Measurements from ENCODE around the gene AP1G2. TPM values are rescaled to one million over a fixed set of nuclear protein-coding genes. Genes with fewer than 3 reads are reported as not detected.

AP1G2 gene
- total RNA-seq, 1 experiment from 2014 or later: 21.3 TPM

DNA sequence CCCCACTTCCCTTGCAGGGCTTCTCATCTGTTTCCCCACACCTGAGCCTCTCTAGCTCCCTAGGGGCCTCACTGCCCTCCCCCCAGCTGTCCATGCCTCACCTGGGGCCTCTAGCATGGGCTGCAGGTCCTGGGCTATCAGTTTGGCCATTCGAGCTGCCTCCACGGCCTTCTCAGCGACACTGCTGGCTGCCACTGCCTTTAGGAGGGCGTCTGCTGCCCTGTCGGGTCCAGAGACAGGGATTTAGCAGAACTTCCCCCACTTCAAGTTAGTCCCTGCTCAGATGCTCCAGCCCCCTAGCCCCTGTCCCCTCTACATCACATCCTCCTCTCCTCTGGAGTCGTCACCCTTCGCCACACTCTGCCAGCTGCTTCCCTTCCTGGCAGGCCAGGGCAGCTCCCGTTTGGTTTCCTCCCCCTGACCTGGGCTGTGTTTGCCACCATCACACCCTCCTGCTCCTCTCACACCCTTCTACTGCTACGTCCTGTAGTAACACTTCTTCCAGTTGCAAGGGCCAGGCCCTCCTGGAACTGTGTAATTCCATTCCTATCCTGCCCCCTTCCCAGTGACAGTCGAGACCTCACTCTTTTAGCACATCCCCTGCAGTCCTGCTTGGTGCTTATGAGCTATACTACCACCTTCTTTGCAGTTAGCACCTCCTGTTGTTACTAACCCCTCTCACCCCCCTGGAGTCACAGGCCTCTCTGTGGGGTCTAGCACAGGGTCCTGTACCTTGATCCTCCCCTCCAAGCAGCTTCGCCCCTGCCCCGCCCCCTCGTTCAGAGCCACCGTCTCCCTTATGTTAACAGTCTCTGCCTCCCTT lies 4.3 kb upstream of the AP1G2 start:
- DNase-seq (ENCODE audit: low read depth): no peak

DNA sequence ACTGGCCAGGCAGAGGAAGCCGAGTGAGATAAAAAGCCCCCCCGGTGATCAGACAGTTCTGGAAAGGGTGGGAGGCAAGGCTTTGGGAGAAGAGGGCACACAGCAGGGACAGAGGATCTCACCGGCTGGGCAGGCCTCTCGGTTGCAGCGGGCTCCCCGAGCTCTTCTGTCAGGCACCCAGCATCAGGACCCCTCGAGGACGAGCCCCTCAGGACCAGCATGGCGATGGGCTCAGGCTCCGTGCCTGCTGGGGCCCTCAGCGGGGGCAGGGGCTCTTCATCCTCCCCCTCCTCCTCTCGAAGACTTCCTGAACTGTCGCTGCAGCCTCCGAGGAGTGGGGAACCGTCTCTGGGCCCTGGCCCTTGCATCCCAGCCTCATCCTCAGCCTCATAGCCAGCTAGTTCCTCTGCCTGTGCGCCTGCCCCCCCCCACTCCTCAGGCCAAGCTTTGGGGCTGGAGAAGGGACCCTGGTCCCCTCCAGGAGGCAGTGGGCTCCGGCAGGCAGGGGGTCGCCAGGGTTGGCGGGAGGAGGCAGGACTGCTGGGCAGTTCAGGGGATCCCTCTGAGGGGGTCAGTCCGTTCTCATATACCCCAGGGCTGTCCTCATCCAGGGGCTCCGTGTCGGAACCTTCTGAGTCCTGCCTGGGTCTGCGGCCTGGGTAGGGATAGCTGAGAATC lies 3.4 kb upstream of the AP1G2 start:
- DNase-seq (ENCODE audit: low read depth): no peak

DNA sequence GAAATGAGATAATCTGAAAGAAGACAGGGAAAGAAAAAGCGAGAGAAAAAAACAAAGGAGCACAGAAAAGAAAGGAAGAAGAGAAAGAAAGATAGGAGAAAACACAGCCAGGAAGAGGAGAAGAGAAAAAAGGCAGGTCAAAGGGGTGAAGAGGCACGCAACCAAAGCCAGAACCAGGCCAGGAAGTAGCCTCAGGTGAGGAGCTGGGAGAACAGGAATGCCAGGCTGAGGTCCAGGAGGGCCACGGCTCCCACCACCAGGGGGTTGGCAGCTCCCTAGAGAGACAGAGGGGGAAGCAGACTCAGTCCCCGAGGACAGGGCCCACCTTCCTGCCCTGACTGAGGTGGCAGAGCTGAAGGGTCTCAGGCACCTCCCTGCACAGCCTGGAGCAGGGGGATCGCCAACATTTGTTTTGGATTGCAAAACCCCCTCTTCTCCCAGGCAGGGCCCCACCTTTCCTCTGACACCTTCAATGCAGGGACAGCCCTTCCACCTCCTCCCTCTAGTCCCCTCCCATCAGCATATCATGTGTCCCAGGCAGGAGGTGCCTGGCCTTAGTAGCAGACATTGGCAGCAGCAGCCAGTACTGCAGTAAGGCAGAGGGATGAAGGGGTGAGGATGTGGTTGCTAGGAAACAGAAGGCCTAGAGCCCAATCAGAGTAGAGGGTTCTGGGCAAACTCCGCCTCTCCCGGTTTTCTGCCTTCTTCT lies 2.0 kb upstream of the AP1G2 start:
- DNase-seq (ENCODE audit: low read depth): peak; percentile 38

DNA sequence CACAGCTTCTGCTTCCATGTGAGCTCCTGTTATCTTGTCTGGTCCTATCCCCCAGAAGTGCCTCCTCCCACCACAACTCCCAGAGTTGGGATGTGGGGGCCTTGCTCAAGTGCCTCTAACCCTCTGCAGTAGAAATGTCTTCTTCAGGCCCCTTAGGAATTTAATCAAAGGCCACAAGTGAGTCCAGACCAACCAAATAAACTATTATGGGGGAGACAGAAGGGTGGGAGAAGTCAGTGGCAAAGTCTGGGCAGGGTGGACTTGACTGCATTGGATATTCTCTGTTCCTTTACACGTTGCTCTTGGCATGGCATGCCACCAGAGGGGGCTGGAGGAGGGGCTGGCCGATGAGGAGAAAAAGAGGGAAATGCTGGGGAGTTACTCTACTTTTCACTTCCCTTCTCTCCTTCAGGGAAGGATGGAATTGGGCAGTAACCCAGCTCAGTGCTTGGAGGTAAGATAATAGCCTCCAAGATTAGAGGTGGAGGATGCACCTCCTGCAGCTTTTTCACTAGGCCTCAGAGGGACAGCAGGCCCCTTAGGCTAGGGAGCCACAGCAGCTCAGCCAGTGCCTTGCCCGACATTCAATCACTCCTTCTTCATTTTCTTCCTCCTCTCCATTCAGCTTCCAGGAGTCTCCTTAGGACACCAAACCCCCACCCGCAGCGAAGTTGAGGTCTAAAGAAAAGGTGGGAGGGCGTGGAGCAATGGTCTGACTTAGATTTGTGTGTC lies 1.2 kb upstream of the AP1G2 start:
- DNase-seq (ENCODE audit: low read depth): peak; percentile 37

DNA sequence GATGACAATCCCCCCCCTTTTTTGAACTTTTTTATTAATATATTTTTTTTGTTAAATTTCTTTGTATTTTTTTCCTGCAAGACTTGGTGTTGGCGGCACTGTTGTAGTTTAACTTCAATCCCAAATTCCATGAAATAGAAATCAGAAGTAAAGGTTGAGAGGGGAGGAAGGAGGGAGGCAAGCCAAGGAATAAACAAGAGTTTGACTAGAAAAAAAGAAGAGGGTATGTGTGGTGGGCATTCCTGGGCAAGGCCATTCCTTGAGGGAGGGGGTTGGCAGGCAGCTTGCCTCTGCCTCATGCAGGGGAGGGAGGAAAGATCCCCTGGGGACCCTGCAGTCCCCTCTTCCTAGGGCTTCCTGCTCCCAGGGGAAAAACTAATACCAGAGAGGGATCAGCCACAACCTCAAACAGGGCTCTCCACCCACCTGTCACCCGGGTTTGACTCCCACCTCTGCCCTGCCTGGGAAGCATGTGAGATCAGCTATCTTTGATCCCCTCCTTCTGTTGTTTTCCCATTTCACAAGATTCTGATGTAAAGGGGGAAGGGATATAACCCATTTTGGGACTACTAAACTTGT lies 519 bp upstream of the AP1G2 start:
- DNase-seq (ENCODE audit: low read depth): no peak

DNA sequence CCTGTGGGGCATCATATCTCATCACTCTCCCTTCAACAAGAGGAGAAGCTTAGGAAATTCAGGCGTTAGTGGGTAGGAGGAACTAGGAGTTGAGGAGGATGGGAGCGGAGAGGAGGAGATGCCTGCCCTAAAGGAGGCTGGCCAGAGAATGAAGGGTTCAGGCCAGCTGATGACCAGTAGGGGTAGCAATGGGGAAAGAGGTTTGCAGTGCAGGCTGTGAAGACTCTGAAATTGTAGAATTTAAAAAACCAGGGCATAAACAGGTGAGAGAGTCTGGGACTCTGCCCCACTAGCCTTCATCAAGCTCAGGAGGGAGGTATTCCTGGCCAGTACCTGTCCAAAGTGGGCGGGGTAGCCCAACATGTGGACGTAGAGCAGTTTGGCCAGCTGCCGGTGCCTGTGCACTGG lies 809 bp downstream of the AP1G2 start:
- peak; percentile 22 for DNase-seq (ENCODE audit: low read depth)

DNA sequence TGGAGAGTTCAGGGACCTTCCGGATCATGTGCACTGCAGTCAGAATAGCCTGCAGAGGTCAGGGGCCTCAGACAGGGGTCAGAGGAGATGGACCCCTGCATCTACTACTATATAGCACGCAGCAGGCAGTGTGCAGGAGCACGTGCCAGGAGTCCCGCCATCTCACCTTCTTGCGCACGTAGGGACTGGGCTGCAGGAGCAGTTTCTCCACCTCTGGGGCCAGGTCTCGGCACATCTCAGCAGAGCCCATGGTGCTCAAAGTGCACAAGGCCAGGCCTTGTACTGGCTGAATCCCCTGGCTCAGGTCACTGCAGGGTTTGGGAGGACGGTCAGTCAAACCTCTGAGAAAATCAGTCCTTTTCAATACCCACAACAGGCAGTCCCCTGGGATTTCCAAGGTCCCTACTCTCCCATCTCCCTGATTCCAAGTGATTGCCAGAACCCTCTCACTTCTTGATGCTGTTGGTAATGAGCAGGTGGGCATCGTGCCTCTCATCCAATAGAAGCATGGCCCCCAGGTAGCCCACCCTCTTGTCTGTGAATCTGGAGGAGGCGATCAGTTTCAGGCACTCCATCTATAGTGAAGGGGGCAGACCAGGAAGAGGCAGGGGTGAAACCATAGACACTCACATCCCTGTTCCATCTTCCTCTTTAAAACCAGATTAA lies 1.3 kb downstream of the AP1G2 start:
- no peak for DNase-seq (ENCODE audit: low read depth)

DNA sequence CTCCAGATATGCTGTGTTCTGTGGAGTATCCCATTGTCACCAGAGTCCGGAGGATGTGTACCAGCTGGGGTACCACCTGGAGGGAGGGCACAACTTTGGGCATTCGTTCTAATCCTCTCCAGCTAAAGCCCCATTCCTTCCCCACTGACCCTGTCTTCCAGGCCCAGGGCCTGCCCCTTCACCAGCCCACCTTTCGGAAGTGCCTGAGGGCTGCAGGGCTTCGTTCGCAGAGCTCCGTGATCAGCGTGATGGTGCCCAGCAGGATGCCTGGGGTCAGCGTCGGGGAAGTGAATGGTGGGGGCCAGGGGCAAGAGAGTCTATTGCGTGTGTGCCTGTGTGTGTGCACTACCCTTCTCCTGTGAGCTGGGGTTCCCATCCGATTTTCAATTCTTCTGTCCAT lies 2.0 kb downstream of the AP1G2 start:
- DNase-seq (ENCODE audit: low read depth): no peak

DNA sequence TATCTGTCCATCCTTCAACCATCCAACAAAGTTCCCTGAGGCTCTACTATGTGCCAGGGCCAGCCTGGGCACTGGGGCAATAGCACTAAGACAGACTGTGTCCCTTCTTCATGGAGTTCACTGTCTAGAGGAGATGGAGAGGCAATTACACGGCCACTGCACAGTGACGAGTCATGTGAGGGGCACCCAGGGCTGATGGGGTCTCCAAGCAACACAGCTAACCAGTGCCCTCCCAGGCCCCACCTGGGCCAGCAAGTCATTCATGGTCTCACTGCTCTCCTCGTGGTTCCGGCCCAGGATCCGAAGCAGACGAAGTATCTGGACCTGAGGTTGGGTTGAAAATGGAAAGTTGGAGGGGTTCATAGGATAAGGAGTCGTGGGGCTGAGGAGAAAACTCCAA lies 2.7 kb downstream of the AP1G2 start:
- no peak for DNase-seq (ENCODE audit: low read depth)

DNA sequence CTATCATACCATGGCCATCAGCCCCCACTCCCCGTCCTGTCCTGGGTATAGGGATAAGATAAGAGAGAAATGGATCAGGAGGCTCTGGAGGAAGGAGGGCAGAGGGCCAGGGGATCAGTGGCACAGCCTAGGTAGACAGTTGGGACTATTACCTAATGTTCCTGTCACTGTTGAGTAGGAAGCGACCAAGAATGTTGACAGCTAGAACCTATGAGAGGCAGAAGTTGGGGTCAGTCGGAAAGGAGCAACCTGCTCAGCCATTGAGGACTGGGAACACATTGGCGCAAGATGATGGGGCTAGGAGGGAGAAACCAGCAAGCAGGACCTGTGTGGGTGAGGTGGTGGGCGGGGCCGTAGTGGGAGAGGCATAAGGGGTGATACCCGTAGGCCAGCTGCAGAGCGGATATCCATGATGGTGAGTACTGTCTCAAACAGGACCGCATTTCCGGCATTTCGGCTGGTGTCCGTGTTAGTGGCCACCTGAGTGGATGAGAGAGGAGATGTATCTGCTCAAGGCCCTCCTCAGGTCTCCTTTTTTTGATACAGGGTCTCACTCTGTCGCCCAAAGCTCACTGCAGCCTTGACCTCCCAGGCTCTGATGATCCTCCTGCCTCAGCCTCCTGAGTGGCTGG lies 3.3 kb downstream of the AP1G2 start:
- DNase-seq (ENCODE audit: low read depth): no peak

DNA sequence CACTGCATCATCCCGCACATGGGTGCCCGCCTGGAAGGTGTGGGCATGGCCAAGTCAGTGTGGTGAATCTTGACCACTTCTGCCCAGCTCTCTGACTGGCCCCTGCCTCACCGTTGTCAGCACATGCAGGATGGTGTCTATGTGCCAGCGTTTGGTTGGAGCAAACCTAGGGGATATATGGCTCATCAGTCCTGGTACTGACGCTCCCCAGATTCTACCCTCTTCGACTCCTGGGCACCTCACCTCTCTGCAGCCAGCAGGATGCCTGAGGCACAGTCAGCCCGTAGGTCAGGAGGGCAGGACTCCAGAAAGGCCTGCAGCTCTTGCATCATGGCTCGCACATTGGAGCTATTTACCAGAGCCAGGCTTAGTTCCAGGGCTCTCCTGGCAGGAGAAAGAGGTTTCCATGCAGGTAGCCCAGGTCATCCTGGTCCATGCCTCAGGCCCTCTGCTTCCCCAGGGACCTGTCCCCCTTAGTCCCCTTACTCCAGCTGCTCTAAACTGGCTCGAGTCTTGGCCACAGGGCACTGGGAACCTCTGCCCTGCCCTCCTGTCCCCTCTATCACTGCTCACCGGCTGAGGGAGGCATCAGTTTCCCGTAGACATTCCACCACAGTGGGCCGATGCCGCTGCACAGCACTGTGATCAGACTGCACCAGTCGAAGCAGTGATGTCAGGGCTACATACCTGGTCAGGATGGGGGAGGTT lies 4.0 kb downstream of the AP1G2 start:
- no peak for DNase-seq (ENCODE audit: low read depth)

DNA sequence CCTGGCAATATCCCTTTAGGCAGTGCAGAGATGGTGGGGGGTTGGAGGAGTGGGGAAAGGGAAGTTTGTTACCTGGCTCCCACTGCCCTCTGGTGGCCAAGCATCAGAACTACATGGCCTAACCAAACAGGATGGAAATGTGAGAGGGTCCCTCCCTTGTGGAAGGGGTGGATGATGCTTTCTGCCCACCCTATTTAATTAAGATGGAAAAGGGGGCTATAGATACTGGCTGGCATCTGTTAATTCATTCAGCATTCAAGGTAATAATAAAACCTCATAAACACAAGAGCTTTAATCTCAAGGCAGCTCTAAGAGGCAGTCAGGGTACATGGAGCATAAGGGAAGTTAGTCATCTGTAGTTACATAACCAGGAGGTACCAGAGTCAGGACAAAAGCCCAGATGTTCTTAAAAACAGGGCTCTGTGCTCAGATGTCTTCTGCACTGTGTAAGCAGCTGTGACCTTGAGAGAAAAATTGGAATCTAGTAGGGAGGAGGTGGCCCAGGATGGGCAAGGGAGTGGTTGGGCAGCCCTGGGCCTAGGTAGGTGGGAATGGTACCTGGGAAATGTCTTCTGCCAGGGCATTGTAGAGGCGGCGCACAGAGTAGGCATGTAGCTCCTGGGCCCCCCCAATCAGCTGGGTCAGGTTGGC lies 4.6 kb downstream of the AP1G2 start:
- peak; percentile 35 for DNase-seq (ENCODE audit: low read depth)

DNA sequence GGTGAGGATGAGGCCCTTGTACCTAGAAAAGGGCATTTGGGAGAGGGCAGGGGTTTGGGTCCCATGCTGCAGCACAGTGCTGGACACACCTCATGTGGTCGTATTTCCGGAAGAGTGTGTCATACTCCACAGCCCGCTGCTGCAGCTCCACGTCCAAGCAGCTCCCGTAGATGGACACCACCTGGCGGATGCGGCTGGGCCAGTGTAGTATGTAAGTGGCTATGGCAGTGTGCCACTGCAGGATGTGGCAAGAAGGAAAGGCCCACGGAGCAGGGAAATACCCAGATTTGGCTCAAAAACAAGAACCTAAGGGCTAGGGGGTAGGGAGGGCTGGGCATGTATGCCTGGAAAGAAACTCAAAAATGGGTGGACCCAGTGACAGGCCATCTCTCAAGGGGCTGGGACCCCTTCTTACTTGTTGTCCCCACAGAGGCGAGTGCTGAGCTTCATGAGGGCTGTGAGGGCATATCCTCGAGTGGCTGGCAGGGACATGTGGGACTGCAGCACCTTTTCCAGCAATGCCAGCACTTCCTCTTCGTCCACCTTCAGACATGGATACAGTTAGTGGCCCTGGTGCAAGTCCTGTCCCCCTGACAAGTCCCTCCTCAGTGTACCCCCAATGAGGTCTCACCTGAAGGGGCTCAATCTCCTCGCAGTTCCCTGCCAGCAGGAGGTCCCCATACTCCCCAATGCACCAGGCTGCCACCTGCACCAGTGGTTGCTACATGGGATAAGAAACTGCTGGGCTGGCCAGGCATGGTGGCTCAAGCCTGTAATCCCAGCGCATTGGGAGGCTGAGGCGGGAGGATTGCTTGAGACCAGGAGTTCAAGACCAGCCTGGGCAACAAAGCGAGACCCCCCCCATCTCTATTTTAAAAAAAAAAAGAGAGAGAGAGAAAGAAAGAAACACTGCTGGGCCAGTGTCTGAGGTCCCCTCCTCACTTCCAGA lies 5.4 kb downstream of the AP1G2 start:
- peak; percentile 37 for DNase-seq (ENCODE audit: low read depth)

DNA sequence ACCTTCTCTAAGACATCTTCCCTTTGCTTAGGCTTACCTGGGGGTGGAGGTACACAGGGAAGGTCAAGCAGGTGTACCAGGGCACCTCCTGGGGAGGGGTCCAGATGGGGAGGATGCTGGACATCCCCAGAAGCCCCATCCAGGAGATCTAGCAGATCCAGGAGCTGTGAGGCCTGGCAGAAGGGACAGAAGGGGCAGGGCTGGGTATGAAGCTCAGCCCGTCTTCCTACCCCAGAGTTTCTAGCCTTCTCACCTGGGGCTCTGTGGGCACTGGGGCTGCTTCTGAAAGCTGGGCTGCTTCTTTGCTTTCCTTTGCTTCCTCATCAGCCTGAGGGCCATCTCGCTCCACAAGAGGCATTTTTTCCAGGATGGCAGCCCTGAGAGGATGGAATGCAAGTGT lies 6.3 kb downstream of the AP1G2 start:
- DNase-seq (ENCODE audit: low read depth): no peak

DNA sequence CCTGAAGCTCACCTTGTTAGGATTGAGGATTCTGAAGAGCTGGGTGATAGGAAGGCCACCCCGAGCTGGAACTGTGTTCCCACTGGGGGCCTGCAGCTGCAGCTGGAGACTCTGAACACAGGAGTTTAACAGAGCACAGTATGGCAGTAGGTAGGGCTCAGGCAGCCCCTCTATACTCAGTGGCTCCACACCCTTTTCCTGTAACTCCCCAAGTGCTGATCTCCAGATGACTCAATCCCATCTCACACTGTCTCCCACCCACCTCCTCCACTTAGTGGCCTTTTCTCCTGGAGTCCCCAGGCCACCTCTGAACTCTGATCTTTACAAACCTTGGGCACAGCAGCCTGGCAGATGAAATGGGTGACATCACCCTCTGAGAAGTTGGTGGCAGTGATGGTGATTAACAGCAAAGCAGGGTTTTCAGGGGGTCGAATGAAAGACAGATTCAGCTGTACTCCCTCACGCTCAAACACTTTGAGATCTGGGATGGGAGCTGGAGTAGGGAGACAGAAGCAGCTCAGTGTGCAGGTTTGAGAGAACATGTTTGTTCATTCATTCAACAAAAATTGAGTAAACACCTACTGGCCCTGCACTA lies 7.6 kb downstream of the AP1G2 start:
- no peak for DNase-seq (ENCODE audit: low read depth)

DNA sequence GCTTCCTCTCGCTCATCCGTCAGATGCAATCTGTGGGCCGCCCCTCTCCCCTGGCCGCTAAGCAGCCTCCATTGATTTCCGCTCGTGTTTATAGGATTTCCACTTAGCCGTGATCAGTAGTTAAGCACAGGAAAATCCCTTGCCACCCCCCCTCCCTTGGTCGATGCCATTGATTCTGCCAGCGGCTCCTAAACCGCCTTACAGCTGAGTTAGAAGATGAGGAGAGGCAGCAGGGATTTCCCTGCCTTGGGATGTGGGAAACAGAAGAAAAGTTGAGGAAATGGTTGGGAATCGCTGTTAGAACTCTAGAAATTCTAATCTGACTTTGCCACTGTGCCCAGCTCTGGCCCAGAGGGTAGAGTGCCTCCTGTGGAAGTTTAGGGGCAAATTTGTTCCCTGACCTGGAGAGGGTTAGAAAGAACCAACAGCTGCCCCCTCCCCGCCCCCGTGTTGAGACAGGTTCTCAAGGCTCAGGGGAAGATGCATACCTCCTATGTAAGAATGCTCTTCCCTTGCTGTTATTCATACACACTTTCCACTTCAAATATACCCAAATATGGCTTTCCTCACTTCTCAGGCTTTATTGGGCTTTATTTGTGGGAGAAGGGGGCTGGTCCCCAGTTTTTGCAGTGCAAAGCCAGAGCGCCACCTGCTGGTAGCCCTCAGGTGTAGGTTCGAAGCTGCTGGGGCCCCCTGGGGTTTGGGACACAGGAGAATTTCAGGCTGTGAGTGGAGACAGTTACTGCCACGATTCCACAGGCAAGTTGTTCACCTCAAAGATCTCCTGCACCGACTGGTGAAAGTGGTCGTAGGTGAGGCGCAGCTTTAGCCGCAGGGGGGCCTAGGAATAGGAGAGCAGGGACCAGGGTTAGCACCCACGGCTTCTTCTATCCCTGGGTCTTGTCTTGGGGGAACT lies 8.3 kb downstream of the AP1G2 start:
- peak; percentile 40 for DNase-seq (ENCODE audit: low read depth)
